ENCODE measurements around the gene MED29. TPM values are rescaled to one million over a fixed set of nuclear protein-coding genes. Genes with fewer than 3 reads are reported as not detected.

MED29 gene
- total and polyA plus RNA-seq, 2 experiments from 2014 or later, result 43.8 to 59.6 TPM

GRCh38 chr19:39362682-39363657, 28.2 kb upstream of the MED29 start:
- Histone ChIP-seq H3K4me1 (ENCODE audit: low read depth) (no peaks in the 10 kb centered on the region), H3K27ac (no peak overlapping the region), H3K27me3 (no peaks in the 10 kb centered on the region), H3K4me3 (no peak overlapping the region), H3K9me3 (ENCODE audit: low read depth) (no peaks in the 10 kb centered on the region), H3K36me3 (peaks cover 33% of the 10 kb centered on the region)
- peak in 1 of 2 donors; percentile 51 for DNase-seq (ENCODE audit: low read depth in 1 of 2, low spot score in 1 of 2)
- no peak for TF ChIP-seq CTCF (IDR thresholded peaks at IDR 0.05; ENCODE audit: low read depth, low read length)

- Histone ChIP-seq H3K4me3 (no peak overlapping the region), H3K9me3 (ENCODE audit: low read depth) (no peaks in the 10 kb centered on the region), H3K27me3 (no peaks in the 10 kb centered on the region), H3K36me3 (peaks cover 30% of the 10 kb centered on the region), H3K4me1 (ENCODE audit: low read depth) (no peaks in the 10 kb centered on the region), H3K27ac (no peak overlapping the region)
- TF ChIP-seq CTCF (IDR thresholded peaks at IDR 0.05; ENCODE audit: low read depth, low read length), result no peak
- peak in 1 of 2 donors; percentile 30 for DNase-seq (ENCODE audit: low read depth in 1 of 2, low spot score in 1 of 2)
Measured at GRCh38 chr19:39363901-39364457, 27.2 kb upstream of the MED29 start.

- H3K4me3 ChIP-seq, result no peak overlapping the region
- no peak for DNase-seq (ENCODE audit: low read depth in 1 of 2, low spot score in 1 of 2)
- H3K27me3 ChIP-seq, result no peaks in the 10 kb centered on the region
- H3K36me3 ChIP-seq, result peaks cover 32% of the 10 kb centered on the region
- TF ChIP-seq CTCF (IDR thresholded peaks at IDR 0.05; ENCODE audit: low read depth, low read length), result no peak
- H3K4me1 ChIP-seq (ENCODE audit: low read depth), result no peaks in the 10 kb centered on the region
- H3K27ac ChIP-seq, result no peak overlapping the region
- H3K9me3 ChIP-seq (ENCODE audit: low read depth), result no peaks in the 10 kb centered on the region
Measured at GRCh38 chr19:39365531-39365930, 25.6 kb upstream of the MED29 start.

GRCh38 chr19:39369200-39369599, 22.0 kb upstream of the MED29 start:
- H3K27me3 ChIP-seq, result no peaks in the 10 kb centered on the region
- H3K36me3 ChIP-seq, result peaks cover 42% of the 10 kb centered on the region
- no peaks in the 10 kb centered on the region for H3K9me3 ChIP-seq (ENCODE audit: low read depth)
- H3K27ac ChIP-seq, result no peak overlapping the region
- H3K4me3 ChIP-seq, result no peak overlapping the region
- H3K4me1 ChIP-seq (ENCODE audit: low read depth), result no peaks in the 10 kb centered on the region
- DNase-seq (ENCODE audit: low read depth in 1 of 2, low spot score in 1 of 2), result no peak
- TF ChIP-seq CTCF (IDR thresholded peaks at IDR 0.05; ENCODE audit: low read depth, low read length), result no peak

- H3K36me3 ChIP-seq, result peaks cover 45% of the 10 kb centered on the region
- no peak for TF ChIP-seq CTCF (IDR thresholded peaks at IDR 0.05; ENCODE audit: low read depth, low read length)
Measured at GRCh38 chr19:39370735-39371134, 20.4 kb upstream of the MED29 start.

More at GRCh38 chr19:39370735-39371134, 20.4 kb upstream of the MED29 start:
- Histone ChIP-seq H3K4me1 (ENCODE audit: low read depth) (no peaks in the 10 kb centered on the region), H3K4me3 (no peak overlapping the region), H3K27ac (no peak overlapping the region), H3K27me3 (no peaks in the 10 kb centered on the region), H3K9me3 (ENCODE audit: low read depth) (no peaks in the 10 kb centered on the region)
- no peak for DNase-seq (ENCODE audit: low read depth in 1 of 2, low spot score in 1 of 2)
